ENCODE data around the gene CHMP6.

Gene CHMP6

DNA sequence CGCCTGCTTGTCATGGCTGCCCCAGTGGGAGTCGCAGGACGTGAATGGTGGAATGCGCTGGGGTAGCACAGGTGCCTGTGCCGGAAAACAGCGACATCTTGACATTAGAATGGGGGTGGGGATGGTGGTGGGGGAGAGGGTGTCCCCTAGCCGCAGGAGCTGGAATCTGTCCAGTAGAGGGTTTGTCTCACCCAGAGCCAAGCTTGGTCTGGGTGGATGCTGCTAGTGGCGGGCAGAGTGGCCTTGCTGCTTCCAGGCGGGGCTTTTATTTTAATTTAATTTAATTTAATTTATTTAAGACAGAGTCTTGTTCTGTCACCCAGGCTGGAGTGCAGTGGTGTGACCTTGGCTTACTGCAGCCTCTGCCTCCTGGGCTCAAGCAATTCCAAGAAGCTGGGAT is 51.0 kb downstream of the CHMP6 start:
- no peak for DNase-seq (ENCODE audit: low read depth in 2 of 3, low spot score in 2 of 3)

DNA sequence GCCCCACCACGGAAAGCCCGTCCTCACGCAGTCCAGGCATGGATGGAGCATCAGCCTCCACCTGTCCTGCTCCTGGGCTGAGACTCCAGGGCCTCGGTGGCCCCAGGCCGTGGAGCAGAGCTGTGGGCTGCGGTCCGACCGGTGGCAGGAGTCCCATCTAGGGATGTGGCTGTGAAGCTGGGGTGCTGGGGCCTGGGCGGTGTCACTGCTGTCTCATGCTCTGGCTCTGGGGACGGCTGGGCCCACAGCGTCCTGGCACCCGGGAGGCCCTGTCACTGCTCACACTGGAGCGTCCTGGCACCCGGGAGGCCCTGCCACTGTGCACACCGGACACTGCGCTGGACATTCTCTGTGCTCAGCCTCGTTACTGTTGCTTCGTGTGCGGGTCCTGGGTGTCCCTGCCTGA is 51.7 kb downstream of the CHMP6 start:
- DNase-seq (ENCODE audit: low read depth in 2 of 3, low spot score in 2 of 3): no peak

DNA sequence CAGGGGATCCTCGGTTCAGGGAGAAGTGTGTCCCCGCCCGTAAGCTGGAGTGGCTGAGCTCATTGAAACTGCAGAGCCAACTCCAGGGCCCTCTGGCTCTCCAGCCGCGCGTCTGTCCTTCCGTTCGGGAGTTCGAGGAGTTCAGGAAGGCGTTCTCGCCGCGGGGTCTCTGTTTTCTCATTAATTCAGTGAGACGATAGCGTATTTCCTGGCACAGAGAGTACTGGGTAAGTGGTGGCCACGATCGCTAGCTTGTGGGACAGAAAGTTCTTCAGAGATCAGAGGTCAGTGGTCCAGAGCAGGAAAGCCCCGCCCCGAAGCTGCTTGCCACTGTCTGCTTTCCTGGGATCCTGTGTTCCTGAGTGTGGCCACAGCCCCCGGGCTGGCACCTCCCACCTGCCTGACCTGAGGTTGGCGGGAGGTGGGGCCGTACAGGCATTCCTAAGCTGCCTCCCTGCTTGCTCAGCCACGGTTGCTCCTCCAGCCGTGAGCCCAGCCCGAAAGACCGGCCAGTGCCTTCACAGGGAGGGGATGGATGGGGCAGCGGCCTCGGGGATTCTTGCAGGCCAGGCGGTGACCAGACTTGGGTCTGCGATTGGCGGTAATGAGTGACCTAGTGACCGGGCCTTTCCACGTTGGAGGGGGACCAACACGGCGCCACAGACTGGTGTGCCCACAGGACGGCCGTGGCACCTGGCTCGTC is 52.2 kb downstream of the CHMP6 start:
- DNase-seq (ENCODE audit: low read depth in 2 of 3, low spot score in 2 of 3): no peak

DNA sequence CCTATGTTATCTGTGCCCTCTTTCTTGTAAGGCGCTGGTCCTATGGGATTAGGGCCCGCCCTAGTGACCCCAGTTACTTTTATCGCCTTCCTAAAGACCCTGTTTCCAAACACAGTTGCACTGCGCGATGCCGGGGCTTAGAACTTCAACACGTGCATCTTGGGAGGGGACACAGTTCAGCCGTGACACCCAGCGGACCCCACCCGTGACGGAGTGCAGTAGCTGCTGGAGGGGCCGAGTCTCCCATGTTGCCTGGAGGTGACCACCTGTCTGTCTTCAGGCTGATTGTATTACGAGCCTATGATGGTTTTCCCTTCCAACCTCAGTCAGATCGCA is 52.8 kb downstream of the CHMP6 start:
- DNase-seq (ENCODE audit: low read depth in 2 of 3, low spot score in 2 of 3): no peak

DNA sequence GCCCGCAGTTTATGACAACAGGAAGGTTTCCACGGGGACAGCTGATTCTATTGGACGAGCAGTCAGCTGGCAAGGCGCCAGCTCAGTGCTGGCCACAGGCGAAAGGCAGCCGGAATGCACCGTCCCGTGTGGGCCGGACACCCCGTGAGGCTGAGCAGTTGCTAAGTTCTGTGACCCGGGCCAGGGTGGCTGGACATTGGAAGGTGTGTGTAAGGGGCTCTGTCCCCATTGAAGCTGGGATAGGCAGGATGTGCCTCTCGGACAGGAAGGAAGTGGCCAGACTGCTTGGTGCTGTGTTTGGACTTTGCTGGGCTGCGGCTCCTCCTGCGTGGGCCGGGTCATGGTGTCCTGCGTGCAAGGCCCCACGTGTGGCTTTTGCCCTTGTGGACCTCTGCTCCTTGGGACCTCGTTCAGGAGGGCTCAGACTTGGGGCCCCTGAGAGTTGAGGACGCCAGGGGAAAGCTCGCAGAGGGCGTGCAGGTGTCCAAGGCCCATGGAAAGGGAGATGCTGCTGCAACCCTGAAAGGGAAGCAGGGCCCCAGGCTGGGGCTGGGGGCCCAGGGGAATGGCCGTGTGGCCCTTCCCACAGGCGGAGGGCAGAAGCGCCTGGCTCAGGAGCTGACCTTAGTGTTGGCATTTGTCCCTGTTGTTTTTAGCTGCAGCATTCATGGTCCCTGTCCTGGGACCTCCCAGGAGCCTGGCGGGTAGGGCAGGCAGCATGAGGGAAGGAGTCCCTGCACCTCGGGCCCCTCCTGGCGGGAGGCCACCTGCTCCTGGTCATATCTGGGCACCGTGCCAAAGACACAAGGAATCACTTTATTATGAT is 53.3 kb downstream of the CHMP6 start:
- no peak for DNase-seq (ENCODE audit: low read depth in 2 of 3, low spot score in 2 of 3)

DNA sequence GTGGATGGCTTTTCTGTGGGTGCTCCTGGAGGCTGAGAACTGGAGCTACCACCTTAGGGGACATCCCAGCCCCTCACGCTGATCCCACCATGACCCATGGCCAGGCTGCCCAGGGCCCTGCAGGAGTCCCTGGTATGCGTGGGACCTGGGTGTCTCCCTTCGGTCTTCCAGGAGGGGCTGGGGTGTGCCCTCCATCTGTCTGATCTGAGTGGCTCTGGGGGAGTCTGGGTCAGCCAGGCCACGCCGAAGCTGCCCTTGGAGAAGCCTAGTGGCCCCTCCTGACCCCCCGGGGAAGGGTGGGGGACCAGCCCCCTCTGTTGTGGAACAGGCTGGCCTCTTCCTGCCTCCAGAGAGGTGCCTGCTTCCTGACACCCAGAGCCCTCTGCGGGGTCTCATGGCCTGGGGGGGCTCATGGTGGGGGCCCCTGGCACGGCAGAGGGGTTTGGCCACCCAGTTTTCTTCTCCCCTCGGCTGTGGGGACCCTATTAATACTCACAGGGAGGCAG is 54.0 kb downstream of the CHMP6 start:
- no peak for DNase-seq (ENCODE audit: low read depth in 2 of 3, low spot score in 2 of 3)

DNA sequence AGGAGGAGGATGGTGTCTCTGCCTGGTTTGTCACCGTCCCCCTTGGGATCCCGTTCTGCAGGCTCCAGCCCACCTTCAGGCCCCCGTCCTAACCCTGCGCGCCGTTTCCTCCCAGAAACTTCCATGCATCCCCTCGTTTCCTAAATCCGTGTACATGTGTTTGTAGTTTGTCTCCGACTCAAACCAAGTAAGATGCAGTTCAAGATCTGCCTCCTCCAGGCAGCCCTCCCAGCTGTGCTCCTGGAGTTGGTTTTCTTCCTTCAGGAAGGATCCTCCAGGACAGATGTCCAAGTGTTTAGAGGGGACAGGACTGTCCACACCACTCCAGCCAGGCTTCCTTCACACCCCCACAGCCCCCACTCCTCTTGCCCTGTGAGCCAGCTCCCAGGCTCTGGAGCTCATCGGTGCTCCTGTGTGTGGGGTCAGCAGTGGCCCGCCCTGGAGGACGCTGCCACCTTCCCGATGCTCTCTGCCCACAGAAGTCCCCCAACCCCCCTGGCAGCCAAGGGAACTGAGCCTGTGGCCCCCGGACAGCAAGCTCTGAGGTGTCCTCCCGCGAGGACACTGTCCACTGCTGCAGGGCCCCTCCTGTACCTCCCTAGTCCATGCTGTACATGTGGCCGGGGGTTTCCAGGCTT is 54.6 kb downstream of the CHMP6 start:
- DNase-seq (ENCODE audit: low read depth in 2 of 3, low spot score in 2 of 3): no peak

DNA sequence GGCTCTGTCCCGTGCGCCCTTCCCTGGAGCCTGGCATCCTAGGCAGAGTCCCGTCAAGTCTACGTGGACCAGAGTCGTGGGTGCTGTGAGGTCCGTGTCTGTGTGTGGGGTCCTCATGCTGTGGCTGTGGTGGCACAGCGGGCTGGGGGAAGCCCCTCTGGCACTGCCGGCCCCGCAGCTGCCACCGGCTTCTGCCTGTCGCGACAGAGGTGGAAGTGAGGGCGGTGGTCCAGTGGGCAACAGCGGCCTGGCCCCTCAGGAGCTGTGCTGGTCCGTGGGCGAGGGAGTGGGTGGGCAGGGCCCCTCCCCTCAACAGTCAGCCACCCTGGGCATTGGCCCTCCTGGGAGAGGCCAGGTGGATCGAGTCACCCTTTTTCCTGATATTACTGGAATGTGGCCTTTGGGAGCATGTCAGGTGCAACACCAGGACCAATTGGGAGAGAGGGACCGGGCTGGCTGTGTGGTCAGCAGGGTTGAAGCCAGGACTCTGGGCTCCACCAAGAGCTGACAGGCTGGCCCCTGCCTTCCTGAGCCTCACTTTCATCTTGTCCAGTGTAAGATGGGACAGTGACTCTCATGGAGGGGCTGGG is 55.2 kb downstream of the CHMP6 start:
- DNase-seq (ENCODE audit: low read depth in 2 of 3, low spot score in 2 of 3): no peak

DNA sequence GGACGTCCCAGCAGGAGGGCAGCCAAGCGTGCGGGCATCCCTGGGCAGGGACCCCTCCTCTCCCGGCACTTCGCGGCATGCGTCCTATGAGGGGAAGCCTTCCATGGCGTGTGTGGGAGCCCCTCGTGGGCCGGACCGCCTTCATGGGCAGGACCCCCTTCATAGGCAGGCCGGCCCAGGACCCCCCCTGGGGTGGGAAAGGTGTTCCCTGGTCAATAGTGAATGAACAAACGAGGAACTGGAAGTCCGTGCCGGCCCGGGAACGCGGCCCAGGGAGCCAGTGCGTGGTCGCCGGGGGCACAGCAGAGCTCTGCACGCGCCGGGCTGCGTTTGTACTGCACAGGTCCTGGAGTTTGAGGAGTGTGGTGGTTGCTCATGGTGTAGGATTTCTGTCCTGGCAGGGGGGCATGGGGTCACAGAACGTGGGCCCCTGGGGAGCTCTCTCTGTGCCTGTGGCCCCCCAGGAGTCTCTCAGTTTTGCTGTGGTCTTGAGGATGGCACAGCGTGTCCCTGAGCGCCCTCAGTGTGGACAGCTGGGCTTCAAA is 57.3 kb downstream of the CHMP6 start:
- no peak for DNase-seq (ENCODE audit: low read depth in 2 of 3, low spot score in 2 of 3)

DNA sequence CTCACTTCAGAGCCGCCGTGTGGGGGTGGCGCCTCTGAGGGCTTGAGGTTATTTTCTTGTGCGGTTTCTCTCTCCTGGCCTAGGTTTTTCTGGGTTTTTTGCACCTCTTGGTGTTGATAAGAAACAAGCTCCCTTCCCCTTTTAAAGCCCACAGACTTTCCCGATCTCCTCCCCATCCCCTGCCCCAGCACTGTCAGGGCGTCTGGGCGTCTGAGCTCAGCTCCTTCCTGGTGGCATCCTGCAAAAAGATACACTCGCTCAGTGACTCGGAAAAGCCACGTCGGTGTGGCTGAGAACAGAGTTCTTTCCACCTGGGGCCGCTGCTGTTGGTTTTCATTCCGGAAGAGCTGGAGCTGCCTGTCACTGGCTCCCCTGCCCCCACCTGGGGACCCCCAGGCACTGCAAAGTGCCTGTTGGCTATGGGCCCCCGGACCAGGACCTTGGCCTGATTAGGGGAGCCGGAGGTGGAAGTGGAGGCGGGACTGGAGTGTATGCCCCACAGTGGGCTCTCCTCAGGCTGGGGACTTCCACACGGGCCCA is 57.8 kb downstream of the CHMP6 start:
- no peak for DNase-seq (ENCODE audit: low read depth in 2 of 3, low spot score in 2 of 3)
